HG03196 (cell line): ENCODE data around the gene FFAR2.
"Not testable (repeated sequence)": the region's sequence is repeated elsewhere in the genome, so short reads cannot be mapped to it uniquely, and the experiment has no call there.

Experiments used
- ATAC-seq: cut with Tn5 transposase; IDR thresholded peaks from one replicate; pipeline ENCODE4 v1.9.1; 2021; ENCODE audit not compliant: unreplicated experiment

Gene FFAR2

DNA sequence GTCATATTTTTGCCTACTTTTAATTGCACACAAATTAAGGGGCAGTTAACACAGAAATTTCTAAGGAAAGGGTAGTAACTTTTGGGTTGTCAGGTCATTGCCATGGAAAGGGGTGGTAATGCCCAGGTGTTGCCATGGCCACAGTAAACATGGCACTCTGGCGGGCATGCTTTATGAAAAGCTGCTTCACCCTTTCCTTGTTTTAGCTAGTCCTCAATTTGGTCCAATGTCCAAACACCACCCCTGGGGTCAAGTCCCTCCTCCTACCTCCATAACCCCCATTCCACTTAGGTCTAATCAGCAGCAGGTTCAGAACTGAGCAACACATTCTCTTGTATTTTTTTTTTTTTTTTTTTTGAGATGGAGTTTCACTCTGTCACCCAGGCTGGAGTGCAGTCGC is 6.6 kb downstream of the FFAR2 start:
- no peak for ATAC-seq

GRCh38 chr19:35455616-35456201 is 7.7 kb downstream of the FFAR2 start:
- no peak for ATAC-seq

GRCh38 chr19:35457173-35457572 is 9.1 kb downstream of the FFAR2 start:
- ATAC-seq: no peak

GRCh38 chr19:35458192-35458591 is 10.1 kb downstream of the FFAR2 start:
- ATAC-seq: no peak

DNA sequence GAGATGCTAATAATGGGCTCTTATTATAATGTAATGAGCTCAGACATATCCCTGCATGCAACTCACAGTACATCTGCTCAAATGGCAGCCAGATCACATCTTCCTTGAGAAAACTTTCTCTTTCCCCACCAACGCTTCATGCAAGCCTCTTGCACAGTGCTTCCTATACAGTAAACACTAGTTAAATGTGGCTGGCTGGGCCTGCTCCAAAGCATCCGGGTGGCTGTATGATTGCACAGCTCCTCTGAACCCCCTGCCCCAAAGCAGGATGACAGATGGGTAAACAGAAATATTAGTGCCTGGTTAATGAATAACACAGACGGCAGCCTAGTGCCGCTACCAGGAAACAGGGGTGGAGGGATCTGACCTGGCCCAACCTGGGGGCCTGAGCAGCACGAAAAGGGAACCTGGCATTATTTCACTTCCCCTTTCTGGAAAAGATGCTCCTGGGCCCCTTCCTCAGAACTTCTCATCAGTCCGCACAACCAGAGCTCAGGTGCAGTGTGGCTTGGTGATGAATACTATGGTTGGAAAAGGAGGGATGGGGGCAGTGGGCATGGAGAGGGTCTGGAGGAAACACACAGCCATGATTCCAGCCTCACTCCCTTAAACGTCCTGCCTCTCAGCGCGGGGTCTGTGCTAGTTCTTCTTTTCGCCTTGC is 10.8 kb downstream of the FFAR2 start:
- no peak for ATAC-seq

DNA sequence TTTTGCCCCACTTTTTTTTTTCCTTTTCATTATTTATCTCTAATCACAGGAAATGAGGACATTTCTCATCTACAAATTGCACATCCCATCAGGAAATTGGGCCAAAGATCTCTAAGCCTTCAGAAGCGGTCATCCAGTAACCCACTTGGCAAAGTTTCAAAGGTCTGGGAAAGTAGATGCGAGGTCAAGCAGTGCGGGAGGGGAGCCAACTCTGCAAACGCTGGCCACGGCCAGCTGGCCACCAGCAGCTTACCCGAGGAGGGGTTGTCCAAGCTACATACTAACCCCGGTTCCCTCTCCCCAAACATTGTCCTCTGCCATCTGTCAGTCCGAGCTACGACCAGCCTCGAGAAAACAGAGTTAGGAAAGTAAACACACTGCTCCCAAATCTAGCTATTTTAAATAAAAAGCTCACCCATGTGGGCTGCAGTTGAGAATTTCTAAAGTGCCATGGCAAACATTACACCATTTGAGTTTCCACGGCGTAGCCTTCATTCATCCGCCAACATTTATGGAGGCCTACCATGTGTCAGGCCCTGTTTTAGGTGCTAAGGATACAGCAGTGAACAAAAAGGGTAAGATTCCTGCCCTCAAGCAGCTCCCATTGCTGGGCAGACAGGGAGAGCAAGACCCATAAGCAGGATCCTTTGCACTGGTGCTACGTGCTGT is 11.5 kb downstream of the FFAR2 start:
- ATAC-seq: no peak

- no peak for ATAC-seq
Measured at GRCh38 chr19:35460608-35461007, 12.6 kb downstream of the FFAR2 start.

DNA sequence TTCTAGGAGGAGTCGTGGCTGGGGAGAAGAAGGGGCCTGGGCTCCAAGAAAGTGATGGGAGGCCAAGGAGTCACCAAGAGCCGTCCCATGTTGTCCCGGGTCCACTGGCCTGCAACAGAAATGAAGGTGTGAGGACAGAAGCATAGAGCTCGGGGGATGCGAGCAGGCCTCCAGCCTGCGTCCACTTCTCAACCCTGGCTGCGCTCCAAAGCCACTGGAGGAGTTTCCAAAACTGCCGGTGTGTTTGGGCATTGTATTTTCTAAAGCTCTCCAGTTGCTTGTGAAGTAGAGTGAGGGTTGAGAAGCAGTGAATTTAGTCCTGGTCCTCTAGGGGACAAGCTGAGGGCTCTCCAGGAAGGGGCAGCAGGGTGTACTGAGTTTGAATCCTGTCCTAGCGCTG is 13.0 kb downstream of the FFAR2 start:
- ATAC-seq: no peak

DNA sequence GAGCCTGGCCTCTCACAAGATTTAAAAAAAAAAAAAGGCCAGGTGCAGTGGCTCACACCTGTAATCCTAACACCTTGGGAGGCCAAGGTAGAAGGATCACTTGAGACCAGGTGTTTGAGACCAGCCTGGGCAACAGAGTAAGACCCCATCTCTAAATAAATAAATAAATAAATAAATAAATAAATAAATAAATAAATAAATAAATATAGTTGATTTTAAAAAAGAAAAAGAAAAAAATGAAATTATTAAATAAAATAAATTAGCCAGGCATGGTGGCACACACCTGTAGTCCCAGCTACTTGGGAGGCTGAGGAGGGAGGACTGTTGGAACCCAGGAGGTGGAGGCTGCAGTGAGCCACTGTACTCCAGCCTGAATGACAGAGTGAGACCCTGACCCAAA is 13.7 kb downstream of the FFAR2 start:
- ATAC-seq: not testable (repeated sequence)

DNA sequence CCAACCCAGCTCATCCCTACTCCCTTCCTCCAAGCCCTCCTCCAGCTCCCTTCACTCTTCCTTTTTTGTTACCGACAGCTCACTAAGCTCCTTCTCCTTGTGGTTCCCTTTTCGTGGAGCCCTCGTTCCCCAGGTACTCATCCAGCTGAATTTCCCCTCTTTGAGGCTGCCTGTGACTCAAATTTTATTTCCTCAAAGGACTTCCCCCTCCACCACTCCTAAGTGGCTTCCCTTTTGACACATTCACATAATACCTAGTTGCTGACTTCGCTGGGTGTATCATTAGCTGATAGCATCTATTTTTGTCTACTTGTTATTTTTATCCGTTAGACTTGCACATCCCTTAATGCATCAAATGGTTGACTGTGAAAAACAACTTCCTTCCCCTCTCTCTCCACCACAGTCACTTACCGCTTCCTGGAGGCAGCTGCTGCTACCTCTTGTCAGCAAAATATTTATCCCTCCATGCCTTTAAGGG is 14.5 kb downstream of the FFAR2 start:
- ATAC-seq: peak; percentile 53

DNA sequence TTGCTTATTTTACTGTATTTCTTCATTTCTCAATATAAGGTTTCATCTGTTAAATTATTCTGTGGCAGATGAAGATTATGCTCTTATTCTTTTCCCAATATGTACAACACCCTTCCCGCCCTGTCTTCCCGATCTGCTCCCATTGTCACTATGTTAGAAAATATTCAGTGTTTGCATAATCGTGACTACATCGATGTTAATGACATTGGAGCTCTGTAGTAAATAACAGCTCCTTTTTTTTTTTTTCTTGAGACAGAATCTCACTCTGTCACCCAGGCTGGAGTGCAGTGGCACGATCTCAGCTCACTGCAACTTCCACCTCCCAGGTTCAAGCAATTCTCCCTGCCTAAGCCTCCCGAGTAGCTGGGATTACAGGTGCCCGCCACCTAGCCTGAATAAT is 14.9 kb downstream of the FFAR2 start:
- not testable (repeated sequence) for ATAC-seq

DNA sequence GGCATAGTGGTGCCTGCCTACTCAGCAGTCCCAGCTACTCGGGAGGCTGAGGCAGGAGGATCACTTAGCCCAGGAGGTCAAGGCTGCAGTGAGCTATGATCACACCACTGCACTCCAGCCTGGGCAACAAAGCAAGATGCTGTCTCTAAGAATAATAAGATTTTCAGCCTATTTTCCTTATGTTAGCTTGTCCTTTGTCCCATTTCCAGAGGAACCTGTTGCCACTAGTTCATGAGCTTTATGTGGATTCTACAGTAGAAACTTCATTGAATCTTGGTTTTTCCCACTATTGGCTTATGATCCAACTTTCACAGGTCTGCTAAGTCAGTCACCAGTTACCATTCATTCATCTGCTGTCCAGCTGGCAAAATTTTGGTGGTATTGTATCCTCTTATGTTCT is 18.2 kb downstream of the FFAR2 start:
- no peak for ATAC-seq

DNA sequence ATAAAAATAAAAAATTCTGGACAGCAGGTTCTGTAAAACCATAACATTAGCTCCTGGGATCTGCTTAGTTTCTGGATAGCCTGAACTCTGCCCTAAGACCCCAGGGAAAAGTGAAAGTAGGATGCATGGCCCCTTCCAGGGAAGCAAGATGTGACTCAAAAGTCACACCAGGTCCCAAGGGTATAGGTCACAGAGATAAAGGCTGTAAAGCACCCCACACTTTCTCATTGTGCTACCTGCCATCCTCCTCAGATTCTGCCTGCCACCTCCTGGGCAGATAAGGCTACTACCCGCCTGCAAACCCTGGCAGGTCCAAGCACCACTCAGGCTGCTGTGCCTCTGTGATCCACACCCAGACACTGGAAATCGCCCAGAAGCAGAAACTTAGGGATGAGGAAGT is 20.6 kb downstream of the FFAR2 start:
- peak; percentile 68 for ATAC-seq

- no peak for ATAC-seq
Measured at GRCh38 chr19:35470128-35470527, 22.1 kb downstream of the FFAR2 start.

GRCh38 chr19:35471075-35471474 is 23.0 kb downstream of the FFAR2 start:
- ATAC-seq: not testable (repeated sequence)

GRCh38 chr19:35471946-35472345 is 23.9 kb downstream of the FFAR2 start:
- no peak for ATAC-seq

DNA sequence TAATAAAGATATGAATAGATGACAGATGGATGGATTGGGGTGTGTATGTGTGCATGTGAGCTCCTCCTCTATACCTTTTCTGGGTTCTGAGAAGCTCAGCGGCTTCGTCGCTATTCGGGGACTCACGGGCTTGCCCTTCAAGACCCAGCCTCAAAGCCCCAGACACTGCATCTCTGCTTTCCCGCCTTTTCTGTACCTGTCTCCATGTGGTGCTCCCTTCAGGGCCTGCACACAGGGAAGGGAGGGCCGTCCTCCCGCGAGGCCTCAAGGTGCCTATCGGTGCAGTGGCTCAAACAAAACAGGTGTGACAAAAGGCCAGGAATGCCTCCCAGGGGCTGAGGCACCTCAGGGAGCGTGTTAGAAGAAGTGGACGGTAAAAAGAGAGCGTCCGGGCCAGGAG is 26.0 kb downstream of the FFAR2 start:
- no peak for ATAC-seq

DNA sequence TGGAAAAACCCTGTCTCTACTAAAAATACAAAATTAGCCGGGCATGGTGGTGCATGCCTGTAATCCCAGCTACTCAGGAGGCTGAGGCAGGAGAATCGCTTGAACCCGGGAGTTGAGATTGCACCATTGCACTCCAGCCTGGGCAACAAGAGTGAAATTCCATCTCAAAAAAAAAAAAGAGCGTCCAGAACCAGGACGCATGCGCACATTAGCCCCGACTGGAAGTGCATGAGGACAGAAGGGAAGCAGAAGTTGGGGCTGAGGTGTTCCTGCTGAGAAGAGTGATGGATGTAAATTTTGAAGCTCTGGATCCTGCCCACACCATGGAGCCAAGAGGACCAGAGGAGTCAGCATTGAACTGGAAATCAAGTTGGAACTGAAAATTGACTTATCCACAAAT is 26.5 kb downstream of the FFAR2 start:
- ATAC-seq: not testable (repeated sequence)

GRCh38 chr19:35476149-35476548 is 28.1 kb downstream of the FFAR2 start:
- ATAC-seq: no peak

DNA sequence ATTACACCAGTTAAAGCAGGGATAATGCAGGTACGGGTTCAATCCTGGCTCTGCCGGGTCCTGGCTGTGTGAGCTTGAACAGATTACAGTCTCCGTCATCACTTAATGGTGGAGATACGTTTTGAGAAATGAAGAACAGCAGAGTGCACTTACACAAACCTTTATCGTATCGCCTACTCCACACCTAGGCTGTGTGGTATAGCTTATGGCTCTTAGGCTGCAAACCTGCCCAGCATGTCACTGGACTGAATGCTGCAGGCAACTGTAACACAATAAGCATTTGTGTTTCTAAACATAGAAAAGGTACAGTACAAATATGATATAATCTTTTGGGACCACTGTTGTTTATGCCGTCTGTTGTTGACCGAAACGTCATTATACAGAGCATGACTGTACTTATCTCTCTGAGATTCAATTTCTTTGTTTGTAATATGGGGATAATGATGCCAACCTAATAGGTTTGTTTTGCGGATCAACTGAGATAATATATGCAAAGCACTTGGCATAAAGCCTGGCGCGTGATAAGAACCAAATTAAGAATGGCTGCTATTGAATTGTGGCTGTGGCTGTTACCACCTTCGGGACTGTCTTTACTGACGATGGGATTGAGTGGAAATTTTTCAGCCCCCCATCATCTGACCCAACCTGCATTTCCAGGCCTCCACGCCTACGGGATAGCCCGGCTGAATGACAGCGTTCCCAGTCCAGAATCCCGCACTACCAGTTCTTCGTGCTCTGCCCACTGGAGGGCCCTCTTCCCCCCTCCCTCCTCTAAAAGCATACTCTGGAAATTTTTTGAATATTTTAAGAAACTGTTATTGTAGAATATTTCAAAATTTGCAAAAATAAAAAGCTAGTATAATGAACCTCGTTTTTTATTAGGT is 31.0 kb downstream of the FFAR2 start:
- ATAC-seq: no peak

GRCh38 chr19:35483089-35483488 is 35.0 kb downstream of the FFAR2 start:
- no peak for ATAC-seq
